Gastroesophageal sphincter (tissue), 3 donors: ENCODE results near the gene ALPG.

Experiments used
- CTCF ChIP-seq, 4 experiments: fragments of 200-600 bp in 2 of 4; fragments of 450-650 bp in 2 of 4; sonication (generic) in 1 of 4; IDR thresholded peaks; one replicate each; pipeline ENCODE4 v1.5.1; 2017 to 2019; ENCODE audit warnings: antibody characterized with exemption in 4 of 4, mild to moderate bottlenecking in 2 of 4, moderate library complexity in 2 of 4
- POLR2A ChIP-seq, 2 donors: fragments of 450-650 bp; IDR thresholded peaks; one replicate each; pipeline ENCODE4 v1.6.1; 2017; ENCODE audit warnings: antibody characterized with exemption in 2 of 2, mild to moderate bottlenecking in 2 of 2, moderate library complexity in 1 of 2

GRCh38 chr2:232369126-232369951 lies 37.3 kb upstream of the ALPG start:
- TF ChIP-seq POLR2A (IDR thresholded peaks at IDR 0.05) (no peak), CTCF (IDR thresholded peaks at IDR 0.05) (no peak)
